Measurements from ENCODE around the gene PLEKHA7.

- no peak for TF ChIP-seq CTCF (conservative IDR thresholded peaks at IDR 0.05; ENCODE audit: low read depth, low read length)
- TF ChIP-seq RAD21 (IDR thresholded peaks at IDR 0.05; ENCODE audit: low read length), result no peak
- TF ChIP-seq POLR2A (IDR thresholded peaks at IDR 0.05; ENCODE audit: low read depth, low read length), result no peak
- no peak for TF ChIP-seq USF2 (IDR thresholded peaks at IDR 0.05; ENCODE audit: low read depth, low read length)
- no peak for TF ChIP-seq CHD1 (IDR thresholded peaks at IDR 0.05; ENCODE audit: low read depth, low read length)
- TF ChIP-seq SMC3 (IDR thresholded peaks at IDR 0.05; ENCODE audit: low read depth, low read length), result no peak
- TF ChIP-seq ELK1 (IDR thresholded peaks at IDR 0.05; ENCODE audit: borderline replicate concordance, low read depth, low read length), result no peak
- no peak for TF ChIP-seq BHLHE40 (IDR thresholded peaks at IDR 0.05; ENCODE audit: low read depth, low read length)
- TF ChIP-seq MAZ (IDR thresholded peaks at IDR 0.05; ENCODE audit: borderline replicate concordance, low read depth, low read length), result no peak
- no peak for TF ChIP-seq FOS (IDR thresholded peaks at IDR 0.05; ENCODE audit: low read depth, low read length)
- no peak for TF ChIP-seq NFE2L2 (IDR thresholded peaks at IDR 0.05; ENCODE audit: low read depth, low read length)
- no peak for TF ChIP-seq RFX5 (IDR thresholded peaks at IDR 0.05; ENCODE audit: low read depth, low read length)
- no peak for TF ChIP-seq MXI1 (IDR thresholded peaks at IDR 0.05; ENCODE audit: borderline replicate concordance, low read depth, low read length)
Observed at GRCh38 chr11:16874275-16874975, 139.8 kb downstream of the PLEKHA7 start.
